NCI-H2081 treated with DMSO at 0.1 percent for 48 hours (cell line): Measurements from ENCODE around the gene ACAA2.

Source experiments
- DNase-seq: peaks from one replicate; lab custom pipeline; 2025; lab: John Stamatoyannopoulos, UW

The ACAA2 gene

DNA sequence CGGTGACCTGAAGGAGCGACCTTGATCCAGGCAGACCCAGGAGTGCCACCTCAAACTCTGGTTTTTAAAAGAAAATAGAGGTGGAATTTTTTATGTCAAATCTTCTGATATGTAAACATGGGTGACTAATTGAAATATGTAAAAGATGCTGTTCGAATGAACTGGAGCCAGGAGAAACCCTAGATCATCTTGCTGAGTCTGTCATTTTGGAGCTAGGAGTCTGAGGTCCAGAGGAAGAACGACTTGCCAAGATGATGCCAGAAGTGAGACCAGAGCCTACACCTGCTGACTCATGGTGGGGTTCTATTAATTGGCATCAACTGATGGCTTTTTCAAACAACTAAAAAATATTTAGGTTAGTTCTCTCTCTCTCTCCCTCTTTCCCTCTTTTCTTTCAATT lies 74.1 kb downstream of the ACAA2 start:
- no peak for DNase-seq

DNA sequence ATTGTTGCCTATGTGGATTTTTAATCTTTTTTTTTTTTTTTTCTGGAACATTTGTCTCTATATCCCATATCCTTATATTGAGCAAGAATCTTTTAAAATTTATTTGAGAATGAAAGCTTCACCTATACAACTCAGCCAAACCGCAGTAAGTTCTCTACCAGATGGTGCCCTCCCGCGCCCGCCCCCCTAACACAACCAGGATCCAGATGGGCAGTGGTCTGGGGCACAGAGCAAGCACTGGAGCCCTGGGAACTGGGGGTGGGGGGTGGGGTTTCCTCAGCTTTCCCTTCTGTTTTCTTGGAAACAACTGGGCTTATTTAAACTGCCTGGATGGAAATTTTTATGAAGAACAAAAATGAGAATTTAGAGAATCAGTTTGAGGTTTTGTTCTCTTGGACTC lies 74.6 kb downstream of the ACAA2 start:
- no peak for DNase-seq

DNA sequence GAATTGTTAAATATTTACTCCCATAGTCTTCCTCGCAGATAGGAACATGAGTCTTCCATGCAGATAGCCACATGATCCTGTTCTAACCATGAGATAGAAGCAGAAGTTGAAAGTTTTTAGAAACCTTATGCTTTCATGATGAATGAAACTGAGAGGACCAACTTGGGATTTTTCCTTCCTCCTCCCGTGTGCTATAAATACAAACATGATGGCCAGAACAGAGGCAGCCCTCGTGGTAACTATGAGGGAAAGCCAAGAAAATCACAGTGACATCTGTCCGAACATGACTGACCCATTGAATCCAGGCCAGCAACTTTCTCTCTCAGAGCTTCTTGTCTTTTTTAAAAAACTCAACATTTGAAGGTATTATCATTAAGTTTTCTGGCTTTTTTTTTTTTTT lies 78.5 kb downstream of the ACAA2 start:
- no peak for DNase-seq

DNA sequence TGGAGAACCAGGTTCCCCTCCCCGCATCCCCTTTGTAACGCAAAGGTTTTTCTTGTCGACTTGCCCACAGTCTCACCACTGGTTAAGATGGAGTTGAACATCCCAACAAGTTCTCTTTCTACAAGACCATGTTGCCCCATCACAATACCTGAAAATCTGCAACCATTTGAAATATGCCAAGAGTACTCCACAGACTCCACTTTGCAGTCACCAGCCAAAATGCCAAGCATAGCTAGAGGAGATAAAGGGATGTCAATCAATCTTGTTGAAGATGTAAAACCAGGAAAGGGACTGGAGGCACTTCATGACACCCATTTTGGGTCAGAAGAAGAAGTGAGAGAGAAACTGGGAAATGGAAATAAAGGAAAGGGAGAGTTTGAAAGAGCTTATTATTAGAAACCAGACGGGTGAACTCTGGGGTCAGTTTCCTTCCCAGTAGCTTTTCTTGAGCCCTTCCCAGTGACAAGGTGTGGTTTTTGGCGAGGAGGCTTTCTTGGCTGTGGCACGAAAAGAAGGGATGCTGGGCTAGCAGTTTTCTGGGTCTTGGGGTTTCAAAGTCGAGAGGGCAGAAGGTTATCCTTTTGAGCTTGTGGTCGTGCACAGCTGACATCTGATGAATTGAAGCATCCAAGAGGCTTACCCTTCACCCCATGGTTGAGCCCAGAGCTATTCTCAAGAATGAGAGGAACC lies 79.3 kb downstream of the ACAA2 start:
- no peak for DNase-seq

DNA sequence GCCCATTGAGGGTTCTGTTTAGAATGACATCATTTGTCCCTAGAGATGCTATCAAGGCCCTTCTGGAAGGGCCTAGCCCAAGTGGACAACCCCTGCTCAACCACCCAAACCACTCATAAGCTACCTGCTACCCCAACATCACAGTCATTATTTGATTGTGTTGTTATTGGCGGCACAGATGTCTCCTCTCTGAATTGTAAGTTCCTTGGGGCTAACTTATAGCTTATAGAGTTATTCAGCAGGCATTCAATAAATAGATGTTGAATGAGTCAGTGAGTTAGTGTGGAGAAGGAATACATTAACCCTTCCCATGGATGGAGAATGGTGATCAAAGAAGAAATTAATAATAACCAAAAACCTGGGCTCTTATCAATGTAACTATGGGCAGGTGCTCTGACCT lies 80.0 kb downstream of the ACAA2 start:
- no peak for DNase-seq
